NOMO-1 treated with dmso at 0.1 percent for 144 hours (cell line): ENCODE data around the gene ADCK2.
"Not testable (repeated sequence)": the region's sequence is repeated elsewhere in the genome, so short reads cannot be mapped to it uniquely, and the experiment has no call there.

Experiments used
- DNase-seq: peaks from one replicate; lab custom pipeline; 2025; ENCODE audit not compliant: unreplicated experiment; lab: John Stamatoyannopoulos, UW

The ADCK2 gene

GRCh38 chr7:140672382-140673062, at the start of gene ADCK2:
Gene ADCK2, plus strand, starts transcription at chr7:140672945. Its CDS starts 386 bp downstream, at chr7:140673331.
- DNase-seq: peak; percentile 20

- DNase-seq: no peak
Observed at GRCh38 chr7:140623980-140624379, 48.8 kb upstream of the ADCK2 start.

GRCh38 chr7:140624392-140625191, 48.2 kb upstream of the ADCK2 start:
- DNase-seq: no peak

GRCh38 chr7:140625192-140625558, 47.6 kb upstream of the ADCK2 start:
- DNase-seq: not testable (repeated sequence)

GRCh38 chr7:140625908-140626868, 46.6 kb upstream of the ADCK2 start:
- no peak for DNase-seq

- DNase-seq: no peak
Observed at GRCh38 chr7:140631021-140631420, 41.7 kb upstream of the ADCK2 start.

GRCh38 chr7:140631602-140632001, 41.1 kb upstream of the ADCK2 start:
- DNase-seq: no peak

GRCh38 chr7:140635345-140635744, 37.4 kb upstream of the ADCK2 start:
- no peak for DNase-seq

- no peak for DNase-seq
Observed at GRCh38 chr7:140635816-140636215, 36.9 kb upstream of the ADCK2 start.

GRCh38 chr7:140637400-140637799, 35.3 kb upstream of the ADCK2 start:
- no peak for DNase-seq

GRCh38 chr7:140638173-140638791, 34.5 kb upstream of the ADCK2 start:
- DNase-seq: no peak

- DNase-seq: no peak
Observed at GRCh38 chr7:140639366-140640053, 33.2 kb upstream of the ADCK2 start.

GRCh38 chr7:140640060-140640637, 32.6 kb upstream of the ADCK2 start:
- DNase-seq: no peak

GRCh38 chr7:140640727-140641523, 31.8 kb upstream of the ADCK2 start, which contains the start of gene DENND2A:
Gene DENND2A, minus strand, starts transcription at chr7:140640813. Its CDS starts 38,416 bp downstream, at chr7:140602397.
- no peak for DNase-seq

- DNase-seq: no peak
Observed at GRCh38 chr7:140641524-140642195, 31.1 kb upstream of the ADCK2 start.

- no peak for DNase-seq
Observed at GRCh38 chr7:140643416-140643815, 29.3 kb upstream of the ADCK2 start.

- DNase-seq: not testable (repeated sequence)
Observed at GRCh38 chr7:140644761-140645160, 28.0 kb upstream of the ADCK2 start.

- DNase-seq: no peak
Observed at GRCh38 chr7:140645166-140645900, 27.4 kb upstream of the ADCK2 start.
